Activated CD8-positive, alpha-beta T cell treated with anti-CD3 and anti-CD28 coated beads for 36 hours (primary cell): ENCODE data around the gene ARSK. TPM values are rescaled to one million over a fixed set of nuclear protein-coding genes. Genes with fewer than 3 reads are reported as not detected.

Experiments used
- ATAC-seq: fragments of 200-7000 bp; cut with Tn5 transposase; one replicate; pipeline ENCODE4 v1.10.0; 2021; ENCODE audit warnings: mild to moderate bottlenecking, moderate library complexity
- CTCF ChIA-PET: fragments of 350-600 bp; sonication (Branson Sonifier 250); formaldehyde crosslinking; loops from one replicate; lab custom pipeline; 2021; ENCODE audit warnings: antibody characterized with exemption; lab: Charles Lee
- POLR2A ChIA-PET: fragments of 350-600 bp; sonication (Branson Sonifier 250); formaldehyde crosslinking; loops from one replicate; lab custom pipeline; 2021; ENCODE audit warnings: antibody characterized with exemption; lab: Charles Lee
- DNase-seq: peaks from one replicate; pipeline ENCODE4 v3.0.0-alpha.2; 2020
- H3K27ac Mint-ChIP-seq: one replicate; pipeline ENCODE4 v1.8.0; 2021; ENCODE audit warnings: mild to moderate bottlenecking, mixed read lengths
- H3K27me3 Mint-ChIP-seq: one replicate; pipeline ENCODE4 v1.8.0; 2021; ENCODE audit warnings: mixed read lengths
- H3K36me3 Mint-ChIP-seq: one replicate; pipeline ENCODE4 v1.8.0; 2021; ENCODE audit warnings: low read depth, mixed read lengths
- H3K4me1 Mint-ChIP-seq: one replicate; pipeline ENCODE4 v1.8.0; 2021; ENCODE audit warnings: low read depth, mixed read lengths
- H3K4me3 Mint-ChIP-seq: one replicate; pipeline ENCODE4 v1.8.0; 2021; ENCODE audit warnings: mild to moderate bottlenecking, moderate library complexity, mixed read lengths
- H3K9me3 Mint-ChIP-seq: one replicate; pipeline ENCODE4 v1.8.0; 2021; ENCODE audit warnings: mixed read lengths
- CTCF ChIP-seq: fragments of 200-600 bp; IDR thresholded peaks from one replicate; pipeline ENCODE4 v1.8.0; 2022; ENCODE audit warnings: antibody characterized with exemption, mild to moderate bottlenecking
- intact Hi-C: fragments of 100-400 bp; cut with micrococcal nuclease; formaldehyde crosslinking; loops from one replicate; pipeline ENCODE4 v1.10.0; 2022
- total RNA-seq, 2 experiments: library from RNA; stranded (reverse); gene quantifications; one replicate each; pipeline ENCODE4 v1.2.3, GENCODE V29; 2021

Gene ARSK
- total RNA-seq, 2 experiments from 2014 or later, result 4.9 to 5.0 TPM

DNA sequence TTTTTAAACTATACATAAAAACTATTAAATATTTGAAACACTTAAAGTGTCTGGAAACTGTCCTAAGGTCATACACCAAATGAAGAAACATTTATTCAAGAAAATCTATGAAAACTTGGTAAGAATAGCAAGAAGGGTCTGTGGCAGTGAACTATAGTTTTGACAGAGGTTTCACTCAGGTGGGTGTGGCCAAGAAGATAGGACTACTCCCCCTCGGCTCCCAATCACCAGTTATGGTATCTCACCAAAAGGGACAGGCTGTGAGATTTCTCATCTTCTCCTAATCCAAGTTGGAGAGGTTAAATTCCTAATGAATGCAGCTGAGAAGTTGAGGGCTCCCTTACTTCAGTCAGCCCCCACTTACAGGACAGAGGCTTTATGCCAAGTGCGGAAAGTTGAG is 2.9 kb downstream of the ARSK start:
- Mint-ChIP-seq H3K36me3 (peaks cover 3% of the 10 kb centered on the region), H3K4me3 (no peak overlapping the region), H3K27ac (no peak overlapping the region), H3K9me3 (no peaks in the 10 kb centered on the region), H3K27me3 (no peaks in the 10 kb centered on the region), H3K4me1 (peaks cover 22% of the 10 kb centered on the region)
- DNase-seq (no peak), ATAC-seq (no peak)
- POLR2A ChIA-PET, result interaction anchor here (0.5 kb wide), 1 partner anchor 53 kb away, joined by 3 read pairs; no protein-coding TSS in a partner anchor
- CTCF ChIA-PET, result no interaction called here
- intact Hi-C loops, result loop anchor here (5.0 kb wide), 1 partner anchor 64 kb away; the partner anchor contains the start of gene GPR150
- TF ChIP-seq CTCF, result no peak

GRCh38 chr5:95562282-95562681 is 7.4 kb downstream of the ARSK start:
- Mint-ChIP-seq H3K9me3 (no peaks in the 10 kb centered on the region), H3K27ac (no peak overlapping the region), H3K4me3 (no peak overlapping the region), H3K36me3 (peaks cover 6% of the 10 kb centered on the region), H3K4me1 (peaks cover 3% of the 10 kb centered on the region), H3K27me3 (no peaks in the 10 kb centered on the region)
- ATAC-seq, result no peak
- DNase-seq, result no peak
- intact Hi-C loops, result no loop called here
- no peak for TF ChIP-seq CTCF
- POLR2A ChIA-PET, result no interaction called here
- CTCF ChIA-PET, result no interaction called here

GRCh38 chr5:95563367-95563766 is 8.5 kb downstream of the ARSK start:
- no peak for ATAC-seq
- no peak overlapping the region for H3K27ac Mint-ChIP-seq
- no peaks in the 10 kb centered on the region for H3K27me3 Mint-ChIP-seq
- TF ChIP-seq CTCF, result no peak
- H3K36me3 Mint-ChIP-seq, result peaks cover 12% of the 10 kb centered on the region
- H3K9me3 Mint-ChIP-seq, result no peaks in the 10 kb centered on the region
- ChIA-PET CTCF (no interaction called here), POLR2A (no interaction called here)
- intact Hi-C loops, result no loop called here
- no peak for DNase-seq
- no peak overlapping the region for H3K4me3 Mint-ChIP-seq
- H3K4me1 Mint-ChIP-seq, result peaks cover 2% of the 10 kb centered on the region

DNA sequence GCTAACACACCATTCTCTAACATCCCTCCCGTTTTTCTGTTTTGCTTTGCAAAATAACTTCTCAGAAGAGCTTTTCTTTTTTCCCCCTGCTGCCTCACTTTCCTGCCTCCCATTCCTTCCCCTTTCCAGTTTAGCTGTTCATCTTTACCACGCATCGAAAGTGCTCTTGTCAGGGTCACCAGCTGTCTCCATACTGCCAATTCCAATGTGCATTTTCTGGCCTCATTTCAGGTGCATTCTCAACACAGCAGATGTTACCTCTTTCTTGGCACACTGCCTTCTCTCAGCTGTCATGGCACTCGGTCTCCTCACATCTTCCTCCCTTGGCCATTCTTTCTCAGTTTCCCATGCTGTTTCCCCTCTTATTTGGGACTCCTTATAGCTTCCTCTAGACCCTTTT is 9.5 kb downstream of the ARSK start:
- Mint-ChIP-seq H3K9me3 (no peaks in the 10 kb centered on the region), H3K36me3 (peaks cover 12% of the 10 kb centered on the region), H3K27me3 (no peaks in the 10 kb centered on the region), H3K4me3 (no peak overlapping the region), H3K27ac (no peak overlapping the region), H3K4me1 (peaks cover 2% of the 10 kb centered on the region)
- no peak for TF ChIP-seq CTCF
- intact Hi-C loops, result no loop called here
- ChIA-PET POLR2A (interaction anchor here (0.8 kb wide), 1 partner anchor 27 kb away, joined by 4 read pairs; no protein-coding TSS in a partner anchor), CTCF (interaction anchor here (0.8 kb wide), 1 partner anchor 9 kb away, joined by 3 read pairs; no protein-coding TSS in a partner anchor)
- ATAC-seq (no peak), DNase-seq (no peak)

- intact Hi-C loops, result no loop called here
- ATAC-seq (no peak), DNase-seq (no peak)
- Mint-ChIP-seq H3K4me1 (peaks cover 2% of the 10 kb centered on the region), H3K27ac (no peak overlapping the region), H3K9me3 (no peaks in the 10 kb centered on the region), H3K4me3 (no peak overlapping the region), H3K36me3 (peaks cover 12% of the 10 kb centered on the region), H3K27me3 (no peaks in the 10 kb centered on the region)
- no peak for TF ChIP-seq CTCF
- CTCF ChIA-PET, result no interaction called here
- POLR2A ChIA-PET, result no interaction called here
Observed at GRCh38 chr5:95565280-95565920, 10.5 kb downstream of the ARSK start.
